Stimulated activated CD4-positive, alpha-beta T cell treated with anti-CD3 and anti-CD28 coated beads, Interleukin-2, amount 100 ng/mL, for 48 hours (primary cell): Measurements from ENCODE around the gene TH.

Source experiments
- DNase-seq, 2 donors: peaks; one replicate each; pipeline ENCODE4 v3.0.0-alpha.2; 2020

The TH gene

GRCh38 chr11:2158296-2158737, 13.3 kb downstream of the TH start:
- no peak for DNase-seq

GRCh38 chr11:2157294-2158040, 14.1 kb downstream of the TH start:
- no peak for DNase-seq

GRCh38 chr11:2156416-2157182, 15.0 kb downstream of the TH start:
- DNase-seq: peak; percentile 68 to 71

- no peak for DNase-seq
Observed at GRCh38 chr11:2155511-2155910, 16.1 kb downstream of the TH start.

GRCh38 chr11:2154889-2155288, 16.7 kb downstream of the TH start:
- no peak for DNase-seq

- no peak for DNase-seq
Observed at GRCh38 chr11:2154195-2154585, 17.4 kb downstream of the TH start.

- no peak for DNase-seq
Observed at GRCh38 chr11:2153581-2154194, 17.9 kb downstream of the TH start.

GRCh38 chr11:2151500-2152257, 19.9 kb downstream of the TH start:
- peak; percentile 76 to 77 for DNase-seq

GRCh38 chr11:2149864-2150847, 21.5 kb downstream of the TH start:
- DNase-seq: no peak

GRCh38 chr11:2149460-2149859, 22.2 kb downstream of the TH start:
- DNase-seq: no peak

GRCh38 chr11:2148595-2148994, 23.0 kb downstream of the TH start:
- no peak for DNase-seq

- DNase-seq: no peak
Observed at GRCh38 chr11:2147391-2147790, 24.2 kb downstream of the TH start.

- no peak for DNase-seq
Observed at GRCh38 chr11:2146051-2146450, 25.6 kb downstream of the TH start.

- no peak for DNase-seq
Observed at GRCh38 chr11:2144544-2145248, 26.9 kb downstream of the TH start.

- DNase-seq: no peak
Observed at GRCh38 chr11:2143799-2144543, 27.6 kb downstream of the TH start.

- no peak for DNase-seq
Observed at GRCh38 chr11:2143477-2143798, 28.2 kb downstream of the TH start.

- peak; percentile 30 to 43 for DNase-seq
Observed at GRCh38 chr11:2142762-2143202, 28.8 kb downstream of the TH start.

GRCh38 chr11:2142300-2142759, 29.3 kb downstream of the TH start:
- no peak for DNase-seq

GRCh38 chr11:2140411-2141400, 30.9 kb downstream of the TH start:
- DNase-seq: no peak
